NK-92 (cell line): ENCODE results near the gene SRC.

Source experiments
- DNase-seq: peaks from one replicate; lab custom pipeline; 2025; ENCODE audit not compliant: unreplicated experiment; lab: John Stamatoyannopoulos, UW

The SRC gene

GRCh38 chr20:37394543-37395409 is 48.8 kb downstream of the SRC start:
- DNase-seq = no peak

- DNase-seq = no peak
Observed at GRCh38 chr20:37395410-37395797, 49.5 kb downstream of the SRC start.

GRCh38 chr20:37395921-37396415 is 50.0 kb downstream of the SRC start:
- no peak for DNase-seq

GRCh38 chr20:37396416-37397075 is 50.6 kb downstream of the SRC start:
- DNase-seq = no peak

GRCh38 chr20:37397076-37397953 is 51.4 kb downstream of the SRC start:
- no peak for DNase-seq

GRCh38 chr20:37397954-37398749 is 52.2 kb downstream of the SRC start:
- no peak for DNase-seq

GRCh38 chr20:37398750-37399621 is 53.0 kb downstream of the SRC start:
- DNase-seq = no peak

- DNase-seq = no peak
Observed at GRCh38 chr20:37401282-37401929, 55.5 kb downstream of the SRC start.

- no peak for DNase-seq
Observed at GRCh38 chr20:37401930-37402675, 56.2 kb downstream of the SRC start.

- DNase-seq = no peak
Observed at GRCh38 chr20:37403107-37404033, 57.4 kb downstream of the SRC start.

- no peak for DNase-seq
Observed at GRCh38 chr20:37404461-37404890, 58.5 kb downstream of the SRC start.

GRCh38 chr20:37405351-37405897 is 59.5 kb downstream of the SRC start:
- DNase-seq = no peak

- DNase-seq = no peak
Observed at GRCh38 chr20:37406010-37406998, 60.4 kb downstream of the SRC start.

- DNase-seq = no peak
Observed at GRCh38 chr20:37407019-37407566, 61.2 kb downstream of the SRC start.

GRCh38 chr20:37407573-37408002 is 61.6 kb downstream of the SRC start:
- DNase-seq = no peak
